Mesothelial cell of epicardium (in vitro differentiated cells): ENCODE measurements around the gene THBD. TPM values are rescaled to one million over a fixed set of nuclear protein-coding genes. Genes with fewer than 3 reads are reported as not detected.

Experiments used
- DNase-seq, 2 experiments: peaks; one replicate each; pipeline ENCODE4 v3.0.0; 2021; ENCODE audit warnings: low spot score in 2 of 2; ENCODE audit not compliant: unreplicated experiment in 2 of 2
- H3K27ac Mint-ChIP-seq: 2 replicates; pipeline ENCODE4 v1.8.0; 2021; ENCODE audit warnings: mixed read lengths
- H3K27me3 Mint-ChIP-seq: 2 replicates; pipeline ENCODE4 v1.8.0; 2021; ENCODE audit warnings: low read depth, mixed read lengths
- H3K36me3 Mint-ChIP-seq: 2 replicates; pipeline ENCODE4 v1.8.0; 2021; ENCODE audit warnings: mixed read lengths
- H3K4me1 Mint-ChIP-seq: 2 replicates; pipeline ENCODE4 v1.8.0; 2021; ENCODE audit warnings: mixed read lengths
- H3K4me3 Mint-ChIP-seq: 2 replicates; pipeline ENCODE4 v1.8.0; 2021; ENCODE audit warnings: mild to moderate bottlenecking, moderate library complexity, mixed read lengths
- H3K9me3 Mint-ChIP-seq: 2 replicates; pipeline ENCODE4 v1.8.0; 2021; ENCODE audit warnings: mixed read lengths
- total RNA-seq: library from RNA; stranded (reverse); gene quantifications from 3 replicates; pipeline ENCODE4 v1.2.1, GENCODE V29; 2021
- TF ChIP-seq, protein P1 (sequence below): fragments of 200-600 bp; sonication (generic); IDR thresholded peaks from one replicate; pipeline ENCODE4 v1.5.0; 2021; ENCODE audit warnings: antibody characterized with exemption; ENCODE audit not compliant: unreplicated experiment

Gene THBD
- total RNA-seq, 1 donor from 2014 or later, result 0.85 TPM

DNA sequence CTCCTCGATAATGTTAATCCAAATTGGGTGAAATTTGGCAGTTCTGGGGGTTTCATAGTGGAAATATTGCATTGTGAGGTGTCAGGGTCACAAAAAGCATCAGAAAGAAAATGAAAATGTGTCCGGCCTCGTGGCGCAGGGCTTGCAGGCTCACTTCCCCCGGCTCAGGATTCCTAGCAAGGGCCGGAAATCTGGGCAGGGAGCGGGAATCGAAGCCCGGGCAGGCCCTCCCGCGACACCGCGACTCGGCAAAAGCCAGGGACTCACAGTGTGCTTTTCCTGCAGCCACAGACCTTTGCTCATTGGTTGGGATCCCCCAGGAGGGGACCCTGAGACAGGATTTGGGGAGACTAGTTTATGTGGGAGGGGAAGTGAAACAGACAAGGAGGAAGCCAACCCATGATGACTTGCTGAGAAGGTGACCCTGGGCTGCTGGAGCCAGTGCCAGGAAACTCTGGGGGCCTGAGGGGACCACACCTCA is 37.5 kb upstream of the THBD start:
- H3K4me3 Mint-ChIP-seq, result no peak overlapping the region
- H3K27ac Mint-ChIP-seq, result no peak overlapping the region
- peaks cover 11% of the 10 kb centered on the region for H3K4me1 Mint-ChIP-seq
- TF ChIP-seq, protein P1, sequence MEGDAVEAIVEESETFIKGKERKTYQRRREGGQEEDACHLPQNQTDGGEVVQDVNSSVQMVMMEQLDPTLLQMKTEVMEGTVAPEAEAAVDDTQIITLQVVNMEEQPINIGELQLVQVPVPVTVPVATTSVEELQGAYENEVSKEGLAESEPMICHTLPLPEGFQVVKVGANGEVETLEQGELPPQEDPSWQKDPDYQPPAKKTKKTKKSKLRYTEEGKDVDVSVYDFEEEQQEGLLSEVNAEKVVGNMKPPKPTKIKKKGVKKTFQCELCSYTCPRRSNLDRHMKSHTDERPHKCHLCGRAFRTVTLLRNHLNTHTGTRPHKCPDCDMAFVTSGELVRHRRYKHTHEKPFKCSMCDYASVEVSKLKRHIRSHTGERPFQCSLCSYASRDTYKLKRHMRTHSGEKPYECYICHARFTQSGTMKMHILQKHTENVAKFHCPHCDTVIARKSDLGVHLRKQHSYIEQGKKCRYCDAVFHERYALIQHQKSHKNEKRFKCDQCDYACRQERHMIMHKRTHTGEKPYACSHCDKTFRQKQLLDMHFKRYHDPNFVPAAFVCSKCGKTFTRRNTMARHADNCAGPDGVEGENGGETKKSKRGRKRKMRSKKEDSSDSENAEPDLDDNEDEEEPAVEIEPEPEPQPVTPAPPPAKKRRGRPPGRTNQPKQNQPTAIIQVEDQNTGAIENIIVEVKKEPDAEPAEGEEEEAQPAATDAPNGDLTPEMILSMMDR, result no peak
- DNase-seq, result no peak
- H3K27me3 Mint-ChIP-seq, result peaks cover 14% of the 10 kb centered on the region
- no peaks in the 10 kb centered on the region for H3K9me3 Mint-ChIP-seq
- H3K36me3 Mint-ChIP-seq, result no peaks in the 10 kb centered on the region

DNA sequence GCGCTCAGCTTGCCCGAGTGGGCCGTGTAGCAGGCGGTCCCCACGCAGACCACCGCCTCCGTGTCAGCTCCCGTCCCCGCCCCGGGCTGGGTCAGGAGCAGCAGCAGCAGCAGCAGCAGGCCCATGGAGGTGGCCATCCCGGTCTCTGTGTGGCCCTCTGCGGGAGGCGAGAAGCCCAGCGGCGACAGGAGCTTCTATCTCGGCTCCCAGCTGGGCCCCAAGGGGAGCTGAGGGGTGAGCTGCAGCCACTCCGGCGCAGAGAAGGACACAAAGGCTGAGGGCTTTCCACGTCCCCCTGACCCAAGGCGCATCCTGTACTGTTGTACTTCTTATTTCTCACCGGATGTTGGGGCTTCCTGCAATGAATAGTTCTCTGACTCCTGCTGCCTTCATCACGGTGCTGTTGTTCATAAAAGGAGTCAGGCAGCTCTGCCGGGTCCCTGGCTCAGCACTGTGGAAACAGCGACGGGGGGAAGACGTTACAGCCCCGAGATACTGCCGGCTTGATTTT is 36.6 kb upstream of the THBD start, which contains the start of gene CD93:
CD93 (minus strand) TSS at position 269 of the 511 bp plus-strand sequence; CDS start at position 137, 132 bp downstream.
- TF ChIP-seq, protein P1, result no peak
- peaks cover 11% of the 10 kb centered on the region for H3K27me3 Mint-ChIP-seq
- H3K4me1 Mint-ChIP-seq, result peaks cover 11% of the 10 kb centered on the region
- no peaks in the 10 kb centered on the region for H3K9me3 Mint-ChIP-seq
- DNase-seq, result no peak
- H3K4me3 Mint-ChIP-seq, result no peak within 1 kb of the TSS
- no peak within 1 kb of the TSS for H3K27ac Mint-ChIP-seq
- H3K36me3 Mint-ChIP-seq, result no peaks in the 10 kb centered on the region

DNA sequence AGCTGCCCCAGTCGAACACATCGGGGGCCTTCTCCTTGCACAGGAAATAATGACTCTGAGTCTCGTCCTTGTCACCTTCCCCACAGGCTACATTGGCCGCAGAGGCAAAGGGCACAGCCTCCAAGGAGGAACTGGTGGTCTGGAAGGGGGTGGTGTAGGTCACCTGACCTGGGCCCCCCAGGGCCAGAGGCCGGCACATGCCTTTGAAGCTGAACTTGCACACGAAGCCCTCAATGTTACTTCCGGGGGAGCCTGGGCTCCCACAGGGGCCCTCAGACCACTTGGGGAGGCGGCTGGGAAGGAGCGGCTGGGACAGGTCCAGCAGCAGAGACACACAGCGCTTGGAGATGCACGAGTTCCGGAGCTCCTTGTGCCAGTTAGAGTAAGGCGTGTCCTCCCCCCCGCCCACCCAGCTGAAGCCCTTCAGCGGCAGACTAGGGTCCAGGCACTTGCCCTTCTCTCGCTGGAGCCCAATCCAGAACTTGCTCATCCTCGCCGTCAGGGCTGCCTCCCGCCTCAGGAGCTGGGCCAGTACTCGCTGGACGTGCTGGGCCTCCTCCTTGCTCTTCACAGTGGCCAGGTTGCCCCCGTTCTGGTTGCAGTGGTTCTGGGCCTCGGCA is 36.1 kb upstream of the THBD start:
- TF ChIP-seq, protein P1, result no peak
- H3K9me3 Mint-ChIP-seq, result no peaks in the 10 kb centered on the region

DNA sequence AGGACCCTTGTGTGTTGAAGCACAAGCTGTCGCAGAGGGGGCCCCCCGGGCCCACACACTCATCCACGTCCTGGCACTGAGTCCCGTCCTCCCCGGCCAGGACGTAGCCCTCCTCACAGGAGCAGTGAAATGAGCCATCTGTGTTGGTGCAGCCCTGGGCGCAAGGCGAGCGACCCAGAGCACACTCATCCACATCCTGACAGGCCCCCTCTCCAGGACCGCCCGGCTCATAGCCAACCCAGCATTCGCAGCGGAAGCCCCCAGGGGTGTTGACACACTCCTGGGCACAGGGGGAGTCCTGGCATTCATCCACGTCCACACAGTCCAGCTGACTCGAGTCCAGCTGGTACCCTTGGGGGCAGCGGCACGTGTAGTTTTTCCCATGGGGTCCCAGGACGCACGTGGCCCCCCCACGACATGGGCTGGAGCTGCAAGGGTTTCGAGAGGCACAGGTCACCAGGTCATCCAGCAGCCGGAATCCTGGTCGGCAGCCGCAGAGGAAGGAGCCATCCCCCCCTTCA is 35.4 kb upstream of the THBD start:
- no peaks in the 10 kb centered on the region for H3K9me3 Mint-ChIP-seq
- peaks cover 11% of the 10 kb centered on the region for H3K4me1 Mint-ChIP-seq
- H3K4me3 Mint-ChIP-seq, result no peak overlapping the region
- H3K27me3 Mint-ChIP-seq, result peaks cover 8% of the 10 kb centered on the region
- no peak overlapping the region for H3K27ac Mint-ChIP-seq
- no peak for DNase-seq
- H3K36me3 Mint-ChIP-seq, result no peaks in the 10 kb centered on the region
- TF ChIP-seq, protein P1, result no peak

More for the DNA sequence above, 36.1 kb upstream of the THBD start:
- H3K27me3 Mint-ChIP-seq, result peaks cover 11% of the 10 kb centered on the region
- H3K4me1 Mint-ChIP-seq, result peaks cover 11% of the 10 kb centered on the region
- no peak overlapping the region for H3K27ac Mint-ChIP-seq
- H3K4me3 Mint-ChIP-seq, result no peak overlapping the region
- DNase-seq, result no peak
- H3K36me3 Mint-ChIP-seq, result no peaks in the 10 kb centered on the region

DNA sequence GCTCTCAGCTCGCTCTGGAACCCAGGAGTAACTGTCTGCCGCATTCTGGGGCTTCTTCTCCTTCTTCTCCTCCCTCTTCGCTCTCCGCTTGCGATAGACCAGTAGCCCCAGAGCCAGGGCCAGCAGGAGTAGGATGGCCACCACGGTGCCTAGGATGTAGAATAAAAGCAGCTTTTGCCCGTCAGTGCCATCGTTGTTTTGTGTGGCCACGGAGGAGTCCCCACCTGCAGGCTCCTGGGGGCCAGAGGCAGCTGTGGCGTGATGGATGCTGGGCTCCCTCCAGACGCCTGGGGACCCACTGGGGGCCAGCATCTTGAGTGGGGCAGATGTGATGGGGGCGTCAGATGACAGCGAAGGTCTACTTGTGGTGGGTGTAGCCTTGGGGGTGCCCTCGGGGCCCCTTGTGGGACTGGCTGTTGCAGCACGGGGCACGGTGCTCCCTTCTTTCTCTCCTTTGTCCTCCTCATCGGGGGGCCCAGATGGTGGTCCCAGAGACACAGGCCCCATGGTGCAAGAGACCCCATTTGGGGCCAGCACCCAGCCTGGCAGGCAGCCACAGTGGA is 34.9 kb upstream of the THBD start:
- TF ChIP-seq, protein P1, result no peak
- Mint-ChIP-seq H3K9me3 (no peaks in the 10 kb centered on the region), H3K4me3 (no peak overlapping the region), H3K27me3 (peaks cover 13% of the 10 kb centered on the region), H3K27ac (no peak overlapping the region), H3K4me1 (peaks cover 11% of the 10 kb centered on the region), H3K36me3 (no peaks in the 10 kb centered on the region)
- DNase-seq, result no peak
